Fibroblast of skin of left quadriceps (primary cell): ENCODE results near the gene OLFML2B.
A peak's percentile ranks its signal among the peaks of the same experiment; 100 is the strongest.
"Not testable (repeated sequence)": the region's sequence is repeated elsewhere in the genome, so short reads cannot be mapped to it uniquely, and the experiment has no call there.

Experiments
- DNase-seq, 2 experiments: peaks; one replicate each; pipeline ENCODE4 v3.0.0-alpha.2; 2013; ENCODE audit warnings: low read depth in 2 of 2

OLFML2B gene

GRCh38 chr1:162023547-162024501 is at the start of gene OLFML2B:
Gene OLFML2B (minus strand): TSS chr1:162023869. CDS start chr1:162023430, 439 bp downstream.
- DNase-seq = peak; percentile 67 to 72

- no peak for DNase-seq
Measured at GRCh38 chr1:162072740-162073139, 49.1 kb upstream of the OLFML2B start.

- DNase-seq = no peak
Measured at GRCh38 chr1:162070825-162071224, 47.2 kb upstream of the OLFML2B start.

GRCh38 chr1:162070094-162070748 is 46.6 kb upstream of the OLFML2B start:
- no peak for DNase-seq

GRCh38 chr1:162069334-162070093 is 45.8 kb upstream of the OLFML2B start, which contains the start of gene NOS1AP:
Gene NOS1AP (plus strand): TSS chr1:162069691. CDS start chr1:162070178, 487 bp downstream.
- DNase-seq = no peak

GRCh38 chr1:162068301-162068700 is 44.6 kb upstream of the OLFML2B start:
- DNase-seq = no peak

- no peak for DNase-seq
Measured at GRCh38 chr1:162067466-162067865, 43.8 kb upstream of the OLFML2B start.

GRCh38 chr1:162066836-162067235 is 43.2 kb upstream of the OLFML2B start:
- DNase-seq = not testable (repeated sequence)

- no peak for DNase-seq
Measured at GRCh38 chr1:162065016-162065415, 41.3 kb upstream of the OLFML2B start.

GRCh38 chr1:162062542-162063015 is 38.9 kb upstream of the OLFML2B start:
- peak; percentile 16 to 29 for DNase-seq

GRCh38 chr1:162060314-162060713 is 36.6 kb upstream of the OLFML2B start:
- no peak for DNase-seq

- no peak for DNase-seq
Measured at GRCh38 chr1:162059721-162060120, 36.1 kb upstream of the OLFML2B start.

GRCh38 chr1:162056579-162056978 is 32.9 kb upstream of the OLFML2B start:
- no peak for DNase-seq

GRCh38 chr1:162056043-162056442 is 32.4 kb upstream of the OLFML2B start:
- DNase-seq = peak; percentile 31 to 45

- peak; percentile 54 to 55 for DNase-seq
Measured at GRCh38 chr1:162055062-162055461, 31.4 kb upstream of the OLFML2B start.

GRCh38 chr1:162053949-162054348 is 30.3 kb upstream of the OLFML2B start:
- DNase-seq = not testable (repeated sequence)

GRCh38 chr1:162046921-162047320 is 23.3 kb upstream of the OLFML2B start:
- no peak for DNase-seq

- no peak for DNase-seq
Measured at GRCh38 chr1:162042361-162042760, 18.7 kb upstream of the OLFML2B start.

- no peak for DNase-seq
Measured at GRCh38 chr1:162040657-162041056, 17.0 kb upstream of the OLFML2B start.

GRCh38 chr1:162040001-162040400 is 16.3 kb upstream of the OLFML2B start:
- no peak for DNase-seq

GRCh38 chr1:162038624-162039023 is 15.0 kb upstream of the OLFML2B start:
- DNase-seq = no peak

GRCh38 chr1:162036163-162036562 is 12.5 kb upstream of the OLFML2B start:
- peak in 1 of 2 experiments; percentile 44 for DNase-seq
